Measurements from ENCODE around the gene MCTP2.

MCTP2 gene, protein sequence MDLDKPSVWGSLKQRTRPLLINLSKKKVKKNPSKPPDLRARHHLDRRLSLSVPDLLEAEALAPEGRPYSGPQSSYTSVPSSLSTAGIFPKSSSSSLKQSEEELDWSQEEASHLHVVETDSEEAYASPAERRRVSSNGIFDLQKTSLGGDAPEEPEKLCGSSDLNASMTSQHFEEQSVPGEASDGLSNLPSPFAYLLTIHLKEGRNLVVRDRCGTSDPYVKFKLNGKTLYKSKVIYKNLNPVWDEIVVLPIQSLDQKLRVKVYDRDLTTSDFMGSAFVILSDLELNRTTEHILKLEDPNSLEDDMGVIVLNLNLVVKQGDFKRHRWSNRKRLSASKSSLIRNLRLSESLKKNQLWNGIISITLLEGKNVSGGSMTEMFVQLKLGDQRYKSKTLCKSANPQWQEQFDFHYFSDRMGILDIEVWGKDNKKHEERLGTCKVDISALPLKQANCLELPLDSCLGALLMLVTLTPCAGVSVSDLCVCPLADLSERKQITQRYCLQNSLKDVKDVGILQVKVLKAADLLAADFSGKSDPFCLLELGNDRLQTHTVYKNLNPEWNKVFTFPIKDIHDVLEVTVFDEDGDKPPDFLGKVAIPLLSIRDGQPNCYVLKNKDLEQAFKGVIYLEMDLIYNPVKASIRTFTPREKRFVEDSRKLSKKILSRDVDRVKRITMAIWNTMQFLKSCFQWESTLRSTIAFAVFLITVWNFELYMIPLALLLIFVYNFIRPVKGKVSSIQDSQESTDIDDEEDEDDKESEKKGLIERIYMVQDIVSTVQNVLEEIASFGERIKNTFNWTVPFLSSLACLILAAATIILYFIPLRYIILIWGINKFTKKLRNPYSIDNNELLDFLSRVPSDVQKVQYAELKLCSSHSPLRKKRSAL

DNA sequence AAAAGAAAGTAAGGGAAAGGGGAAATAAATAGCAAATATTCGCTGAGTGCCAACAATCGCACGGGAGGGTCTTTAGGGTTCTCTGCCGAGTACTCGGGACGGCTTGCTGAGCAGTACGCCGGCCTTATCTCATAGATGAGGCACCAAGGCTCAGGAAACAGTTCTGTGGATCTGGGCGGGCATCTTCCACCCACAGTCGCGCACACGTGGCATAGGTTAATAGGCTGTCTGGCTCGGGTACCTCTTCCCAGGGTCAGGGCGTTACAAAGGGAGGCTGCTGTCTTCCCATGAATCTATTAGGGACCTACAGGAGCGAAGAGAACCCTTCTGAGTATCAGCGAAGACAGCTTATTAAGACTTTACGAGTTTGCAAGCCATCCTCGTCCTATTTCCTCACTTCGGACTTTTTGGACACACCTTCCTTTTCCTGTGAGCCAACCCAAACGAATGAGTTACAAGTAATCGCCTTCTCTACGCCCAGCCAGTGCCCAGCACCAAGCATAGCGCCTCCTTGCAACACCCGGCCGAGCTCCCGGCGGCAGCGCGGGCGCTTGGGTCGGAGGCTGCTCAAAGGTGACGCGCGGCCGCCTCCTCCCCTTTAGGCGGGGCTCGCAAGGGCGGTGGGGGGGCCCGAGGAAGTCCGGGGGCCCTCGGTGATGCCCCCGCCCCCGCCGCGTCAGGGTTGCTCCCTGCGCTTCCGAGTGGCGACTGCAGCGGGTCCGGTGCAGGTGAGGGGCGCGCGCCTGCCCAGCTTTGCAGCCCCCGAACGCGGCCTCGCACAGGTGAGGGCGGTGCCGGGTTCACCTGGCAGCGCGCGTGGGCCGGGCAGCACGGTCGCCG is at the start of gene MCTP2:
MCTP2 (plus strand) TSS at position 679 of the 840 bp plus-strand sequence. CDS start 66,705 bp downstream, outside the sequence.
- peak; percentile 64 for DNase-seq

DNA sequence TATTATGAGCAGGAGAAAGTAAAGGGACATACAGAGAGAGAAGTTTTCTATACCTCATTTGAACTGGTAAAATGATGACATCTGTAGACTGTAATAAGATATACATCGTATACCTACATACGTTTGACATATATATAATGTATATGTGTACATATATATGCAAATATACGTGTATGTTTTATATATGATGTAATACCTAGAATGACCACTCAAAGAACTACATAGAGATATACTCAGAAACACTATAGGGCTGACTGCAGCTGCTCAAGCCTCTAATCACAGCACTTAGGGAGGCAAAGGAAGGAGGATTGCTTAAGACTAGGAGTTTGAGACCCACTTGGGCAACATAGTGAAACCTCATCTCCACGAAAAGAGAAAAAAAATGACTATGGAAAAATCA is 48.5 kb upstream of the MCTP2 start:
- no peak for DNase-seq

DNA sequence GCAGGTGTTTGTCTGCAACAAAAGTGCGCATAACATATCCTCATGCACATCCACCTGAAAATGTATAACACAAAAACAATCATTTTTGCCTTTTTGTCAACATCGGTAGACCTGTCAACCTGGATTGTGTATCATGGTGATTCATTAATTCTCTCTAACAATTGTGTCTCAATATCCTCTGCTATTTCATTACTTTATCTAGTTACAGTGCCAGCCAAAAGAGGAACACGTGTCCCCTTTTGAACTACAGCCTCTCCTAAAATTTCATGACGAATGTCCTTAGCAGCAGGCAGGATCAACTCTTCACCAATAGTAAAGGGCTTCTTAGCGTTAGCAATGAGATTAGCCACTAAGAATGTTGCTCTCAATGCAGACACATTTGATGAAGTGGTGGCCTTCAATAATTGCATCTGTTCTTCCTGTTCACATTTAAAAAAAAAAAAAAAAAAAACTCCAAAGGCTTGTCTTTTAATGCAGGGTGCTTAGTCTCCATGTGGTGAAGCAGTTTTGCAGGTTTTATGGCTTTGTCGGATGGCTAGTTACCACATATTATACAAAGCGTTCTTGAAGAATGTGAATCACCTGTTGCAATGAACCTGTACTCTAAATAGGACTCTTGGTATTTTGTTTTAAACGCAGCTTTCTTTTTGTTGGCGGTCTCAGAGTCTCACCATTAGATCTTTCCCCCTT is 45.7 kb upstream of the MCTP2 start:
- no peak for DNase-seq

DNA sequence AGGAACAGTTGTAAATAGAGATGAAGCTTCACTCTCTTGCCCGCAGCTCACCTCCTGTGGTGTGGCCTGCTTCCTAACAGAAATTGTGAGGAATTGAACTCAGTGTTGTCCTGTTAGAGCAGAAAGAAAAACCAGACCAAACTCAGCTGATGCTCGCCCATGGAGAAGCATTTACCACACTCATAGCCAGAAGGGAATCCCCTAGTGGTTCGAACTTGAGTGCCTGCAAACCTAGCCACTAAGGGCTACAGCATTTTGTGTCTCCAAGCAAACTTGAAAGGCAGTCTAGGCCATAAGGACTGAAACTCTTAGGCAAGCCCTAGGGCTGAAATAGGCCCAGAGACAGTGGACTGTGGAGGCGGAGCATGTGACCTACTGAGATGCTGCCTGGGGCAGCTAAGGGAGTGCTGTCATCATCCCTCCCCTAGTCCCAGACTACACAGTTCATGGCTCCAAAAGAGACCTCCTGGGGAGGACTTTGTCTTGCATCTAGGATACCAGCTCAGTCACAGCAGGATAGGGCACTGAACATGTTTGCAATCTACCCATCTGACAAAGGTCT is 44.5 kb upstream of the MCTP2 start:
- DNase-seq = no peak

DNA sequence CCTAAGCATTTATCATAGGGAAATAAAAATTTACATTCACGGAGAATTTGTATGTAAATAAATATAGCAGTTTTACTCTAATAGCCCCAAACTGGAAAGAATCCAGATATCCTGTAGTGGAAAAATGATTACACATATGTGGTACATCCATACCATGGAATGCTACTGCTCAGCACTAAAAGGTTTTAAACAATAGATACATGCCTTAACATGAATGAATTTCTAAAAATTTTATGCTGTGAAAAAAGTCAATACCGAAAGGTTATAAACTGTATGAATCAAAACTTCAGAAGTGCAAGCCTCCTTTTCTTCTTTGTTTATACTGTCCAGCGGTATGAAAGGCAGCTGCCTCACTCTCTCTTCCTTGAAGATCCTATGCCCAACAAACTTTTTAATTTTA is 37.5 kb upstream of the MCTP2 start:
- DNase-seq = no peak

DNA sequence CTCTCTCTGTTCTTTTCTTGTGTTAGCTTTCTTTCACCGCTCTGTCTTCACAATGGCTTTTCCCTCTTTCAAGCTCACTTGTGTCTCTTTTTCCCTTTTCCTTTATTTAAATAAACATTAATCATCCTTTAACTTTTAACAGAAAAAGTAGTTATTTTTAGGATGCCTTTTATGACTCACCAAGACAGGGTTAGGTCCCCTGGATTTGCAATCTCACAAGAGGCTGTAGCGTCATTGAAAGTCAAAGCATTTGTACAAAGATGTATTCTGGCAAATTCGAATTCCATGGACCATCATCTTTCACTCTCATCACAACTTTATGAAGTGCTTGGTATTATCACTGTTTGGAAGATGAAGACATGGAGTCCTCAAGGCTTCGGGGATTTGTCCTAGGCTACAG is 34.8 kb upstream of the MCTP2 start:
- no peak for DNase-seq

DNA sequence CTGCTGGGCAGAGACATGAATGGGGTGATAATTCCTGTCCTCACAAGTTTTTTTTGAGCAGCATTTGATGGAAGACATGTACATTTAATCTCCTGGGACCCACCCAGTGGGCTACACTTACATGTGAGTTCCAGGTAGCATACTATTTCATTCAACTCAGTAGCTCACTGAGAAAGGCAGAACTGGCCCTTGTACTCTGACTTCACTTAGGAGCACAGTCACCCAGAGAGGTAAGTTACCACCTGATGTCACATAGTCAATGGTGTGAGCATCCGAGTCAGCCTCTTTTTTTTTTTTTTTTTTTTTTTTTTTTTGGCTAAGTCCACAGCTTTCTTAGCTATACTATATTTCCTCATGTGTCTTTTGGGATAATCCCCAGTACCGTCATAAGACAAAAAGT is 32.7 kb upstream of the MCTP2 start:
- DNase-seq = no peak

DNA sequence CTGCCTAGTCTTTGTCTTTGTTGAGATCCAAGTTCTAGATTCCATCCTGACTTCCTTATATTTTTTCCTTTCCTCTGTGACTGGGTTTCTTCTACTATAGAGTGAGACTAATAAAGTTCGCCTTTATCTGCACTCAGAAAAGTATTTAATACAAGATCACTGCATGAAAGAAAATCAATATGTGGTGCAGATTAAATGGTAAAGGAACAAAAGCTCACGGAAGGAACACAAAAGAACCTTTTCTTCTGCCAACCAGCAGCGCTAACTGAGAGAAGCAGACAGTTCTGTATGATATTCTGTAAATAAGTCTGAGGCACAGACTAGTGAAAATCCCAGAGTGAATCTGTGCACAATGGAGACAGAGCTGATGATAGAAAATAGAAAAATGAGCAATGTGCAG is 31.6 kb upstream of the MCTP2 start:
- no peak for DNase-seq

DNA sequence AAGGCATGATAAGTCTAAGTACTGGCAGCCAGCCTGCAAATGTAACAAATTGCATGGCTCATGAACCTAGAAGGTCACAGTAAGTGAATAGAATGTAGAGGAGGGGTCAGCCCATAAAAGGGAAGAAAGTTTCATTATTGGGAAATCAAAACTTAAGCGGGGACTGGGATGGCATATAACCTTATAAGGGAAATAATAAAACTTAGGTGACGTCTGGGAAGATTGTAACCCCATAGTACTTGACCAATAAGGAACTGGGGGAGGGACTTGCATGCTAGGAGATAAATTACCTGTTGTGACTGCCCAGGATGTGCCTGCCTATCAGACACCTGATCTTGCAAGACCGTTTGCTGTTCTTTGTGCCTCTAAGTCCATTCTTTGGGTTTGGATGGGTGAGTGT is 28.1 kb upstream of the MCTP2 start:
- no peak for DNase-seq

DNA sequence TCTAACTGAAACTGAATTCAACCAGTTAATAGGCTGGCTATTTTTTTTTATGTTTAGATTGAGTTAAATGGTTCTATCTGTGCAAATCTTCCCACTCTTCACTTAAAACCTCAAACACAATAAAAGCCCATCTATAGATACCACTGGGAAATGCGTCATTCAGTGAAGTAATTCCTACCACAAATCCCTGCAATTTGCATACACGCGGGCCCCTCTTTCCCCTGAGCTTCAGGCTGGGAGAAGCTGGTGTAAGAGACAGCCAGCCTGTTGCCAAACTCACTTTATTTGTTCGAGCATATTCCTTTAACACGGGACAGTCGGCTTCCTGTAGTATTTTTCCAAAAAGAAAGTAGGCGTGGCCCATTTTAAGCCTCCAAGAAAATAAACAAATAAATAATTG is 26.0 kb upstream of the MCTP2 start:
- no peak for DNase-seq

DNA sequence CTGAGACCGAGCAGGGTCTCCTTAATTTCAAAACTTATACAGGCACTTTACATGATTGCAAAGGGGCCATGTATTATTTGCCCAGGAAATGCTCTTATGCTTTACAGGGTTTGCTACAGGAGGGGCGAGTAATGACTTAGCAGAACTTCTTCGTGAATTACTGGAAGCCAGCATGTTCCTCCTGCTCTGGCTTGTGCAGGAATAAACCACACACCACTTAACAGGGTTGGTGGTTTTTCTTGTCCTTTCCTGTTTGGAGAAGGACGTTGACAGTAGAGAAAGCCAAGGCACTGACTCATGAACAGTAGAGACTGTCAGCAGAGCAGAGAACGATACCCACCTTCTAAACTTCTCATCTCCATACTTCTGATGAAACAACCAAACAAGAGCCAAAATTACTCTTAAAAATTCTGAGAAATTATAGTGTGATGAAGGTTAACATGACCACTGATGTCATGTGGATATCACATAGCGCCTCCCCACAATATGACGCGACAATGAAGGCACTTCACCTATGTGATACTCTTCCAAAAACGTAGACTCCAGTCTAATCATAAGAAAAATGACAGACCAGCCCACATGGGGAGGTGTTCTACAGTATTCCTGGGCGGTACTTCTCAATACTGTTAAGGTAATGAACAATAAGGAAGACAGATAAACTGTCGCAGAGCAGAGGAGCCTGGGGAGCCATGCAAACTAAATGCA is 24.7 kb upstream of the MCTP2 start:
- DNase-seq = no peak

DNA sequence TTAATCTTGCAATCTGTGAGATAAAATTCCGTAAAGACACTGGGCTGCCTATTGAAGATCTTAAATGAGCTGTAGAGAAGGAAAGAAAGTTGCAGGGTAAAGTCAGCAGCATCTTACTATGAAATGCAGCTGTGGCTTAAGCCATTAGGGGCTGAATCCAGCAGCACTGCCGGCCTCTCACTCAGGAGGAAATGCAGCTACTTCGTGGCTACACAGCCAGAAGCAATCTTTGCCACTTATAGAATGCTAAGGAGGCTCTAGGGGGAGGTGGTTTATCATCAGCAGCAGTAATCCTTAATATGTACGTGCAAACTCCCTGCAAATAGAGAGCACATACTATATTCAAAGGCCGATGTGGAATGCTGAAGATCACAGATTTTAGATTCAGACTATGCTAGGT is 19.1 kb upstream of the MCTP2 start:
- DNase-seq = no peak

DNA sequence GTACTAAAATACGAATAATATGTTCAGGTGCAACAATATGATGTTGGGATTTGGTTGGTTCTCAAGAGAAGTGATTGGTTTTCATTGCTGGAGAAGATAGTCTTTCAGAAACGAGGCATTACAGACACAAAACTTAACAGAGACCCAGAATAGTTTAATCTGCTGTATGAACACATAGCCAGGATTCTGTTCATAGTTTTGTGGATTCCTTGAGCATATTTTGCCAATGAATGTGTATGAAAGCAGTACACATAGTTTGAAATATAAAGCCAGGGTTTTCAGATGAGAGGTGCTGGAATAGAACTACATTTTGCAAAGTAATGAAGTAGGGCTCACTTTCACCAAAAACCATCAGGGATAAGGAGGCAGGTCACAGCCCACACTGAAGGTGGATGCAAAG is 5.7 kb upstream of the MCTP2 start:
- DNase-seq = no peak

DNA sequence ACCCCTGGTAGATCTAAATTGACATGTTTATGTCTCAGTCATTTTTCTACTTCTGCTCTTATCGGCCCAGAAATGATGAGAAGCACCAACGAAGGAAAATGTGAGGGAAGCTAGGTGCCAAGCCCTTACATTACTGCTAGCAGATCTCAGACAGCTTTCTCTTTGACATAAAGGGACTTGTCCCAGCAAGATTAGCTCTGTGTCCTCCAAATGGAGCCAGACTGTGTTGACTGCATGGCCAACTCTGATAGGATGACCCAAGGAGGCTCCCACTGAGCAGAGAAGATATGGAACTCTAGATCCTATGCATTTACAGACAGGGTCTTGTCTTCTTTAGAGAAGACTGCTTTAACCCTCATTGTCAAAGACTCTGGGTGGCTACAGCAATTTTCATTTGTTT is 2.8 kb upstream of the MCTP2 start:
- DNase-seq = no peak

DNA sequence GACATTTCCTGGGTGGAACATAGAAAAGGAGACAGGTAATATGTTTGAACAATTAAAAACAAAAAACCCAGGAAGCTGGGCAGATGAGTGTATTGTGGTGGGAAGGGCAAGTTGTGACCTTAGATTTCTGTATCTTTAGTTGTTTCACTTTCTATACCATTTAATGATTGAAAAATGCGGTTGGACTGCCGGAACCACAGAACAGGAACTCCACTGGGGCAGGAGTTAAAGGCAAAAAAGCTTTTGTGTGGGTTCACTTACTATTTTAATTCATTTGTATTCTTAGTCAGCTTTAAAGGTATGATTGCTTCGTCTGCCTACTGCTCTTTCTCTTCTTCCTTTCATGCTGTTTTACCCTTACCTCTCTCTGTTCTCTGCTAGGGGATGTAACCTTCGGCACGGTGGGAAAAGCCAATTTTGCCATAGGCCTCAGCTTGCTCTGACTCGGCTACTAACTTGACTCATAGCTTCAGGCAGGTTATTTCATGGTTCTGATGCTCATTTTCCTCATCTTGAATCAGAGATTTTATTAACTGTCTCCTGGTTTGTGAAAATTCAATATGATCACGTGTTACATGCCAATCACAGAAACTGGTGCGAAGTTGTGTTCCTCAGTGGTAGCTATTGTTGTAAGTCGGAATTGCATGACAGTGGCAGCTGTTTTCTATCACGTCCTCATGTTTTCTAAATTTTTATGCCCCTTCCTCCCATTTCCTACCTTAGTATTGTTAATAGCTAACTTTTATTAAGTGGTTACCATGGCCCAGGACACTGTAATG is 1.6 kb upstream of the MCTP2 start:
- peak; percentile 17 for DNase-seq

DNA sequence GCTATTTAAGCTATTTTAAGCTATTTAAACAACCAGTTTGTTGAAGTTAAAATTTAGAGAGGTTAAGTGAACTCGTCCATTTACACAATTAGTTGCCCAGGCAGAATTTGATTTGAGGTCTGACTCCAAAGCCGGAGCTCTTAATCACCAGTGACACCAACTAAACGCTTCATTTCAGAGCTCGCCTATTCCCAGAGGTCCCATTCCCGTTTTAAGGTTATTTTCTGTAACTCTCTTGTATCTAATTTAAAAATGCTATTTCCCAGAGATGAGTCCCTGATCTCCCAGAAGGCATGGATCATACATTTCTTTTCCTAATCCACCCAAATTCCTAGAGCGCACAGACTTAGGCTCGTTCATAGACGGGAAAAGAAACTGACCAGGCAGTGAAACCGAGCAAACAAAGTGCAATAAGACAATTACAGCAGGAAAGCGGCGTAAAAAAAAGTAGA is 904 bp upstream of the MCTP2 start:
- no peak for DNase-seq

DNA sequence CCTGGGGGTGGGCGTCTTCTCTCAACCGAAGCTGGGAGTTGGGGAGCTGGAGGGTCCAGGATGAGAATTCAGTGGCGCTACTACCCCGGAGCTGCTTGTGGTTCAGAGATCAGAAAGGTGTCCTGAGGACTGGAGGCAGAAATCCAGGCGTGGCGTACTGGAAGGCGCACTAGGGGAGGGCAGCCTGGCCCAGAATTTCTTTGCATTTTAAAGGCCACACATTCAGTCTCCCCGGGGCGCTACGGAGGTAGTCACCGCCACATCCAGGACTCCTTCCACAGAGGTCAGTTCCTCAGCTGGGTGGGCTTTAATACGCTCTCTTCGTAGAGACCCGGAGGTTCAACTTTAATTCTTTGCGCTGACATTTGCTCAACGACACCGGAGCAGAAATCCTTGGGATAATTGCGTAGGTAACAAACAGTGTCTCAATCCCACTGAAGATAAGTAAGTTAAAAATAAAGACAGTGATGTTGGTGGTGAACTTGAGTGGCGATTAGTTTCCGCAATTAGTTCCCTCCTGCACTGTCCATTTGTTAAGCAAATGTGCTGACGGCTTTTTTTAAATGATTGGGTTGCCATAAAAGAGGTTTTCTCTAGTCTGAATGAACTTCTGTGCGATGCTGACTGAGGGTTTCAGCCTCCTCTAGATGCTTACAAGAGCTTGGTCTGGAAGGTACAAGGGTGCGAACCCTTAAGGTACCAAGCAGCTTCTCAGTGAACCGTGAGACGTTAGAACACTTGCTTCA is 535 bp downstream of the MCTP2 start:
- no peak for DNase-seq

DNA sequence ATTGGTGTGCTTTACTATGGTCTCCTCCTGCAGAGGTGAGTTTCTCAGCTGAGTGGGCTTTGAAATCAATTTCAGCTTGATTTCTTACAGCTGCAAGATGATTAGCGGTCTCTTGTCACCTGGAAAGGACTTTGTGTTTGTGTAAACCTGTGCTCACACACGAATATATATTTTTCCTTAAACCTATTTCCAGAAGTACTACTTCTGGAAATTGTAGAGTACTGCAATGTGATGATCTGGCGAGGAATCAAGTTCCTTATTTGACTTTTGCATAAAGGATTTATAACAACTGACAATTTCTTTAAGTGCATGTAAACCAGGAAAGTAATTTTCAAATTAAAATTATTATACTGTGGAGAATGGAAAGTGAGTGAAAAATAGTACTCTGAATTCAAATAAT is 2.1 kb downstream of the MCTP2 start:
- DNase-seq = no peak

DNA sequence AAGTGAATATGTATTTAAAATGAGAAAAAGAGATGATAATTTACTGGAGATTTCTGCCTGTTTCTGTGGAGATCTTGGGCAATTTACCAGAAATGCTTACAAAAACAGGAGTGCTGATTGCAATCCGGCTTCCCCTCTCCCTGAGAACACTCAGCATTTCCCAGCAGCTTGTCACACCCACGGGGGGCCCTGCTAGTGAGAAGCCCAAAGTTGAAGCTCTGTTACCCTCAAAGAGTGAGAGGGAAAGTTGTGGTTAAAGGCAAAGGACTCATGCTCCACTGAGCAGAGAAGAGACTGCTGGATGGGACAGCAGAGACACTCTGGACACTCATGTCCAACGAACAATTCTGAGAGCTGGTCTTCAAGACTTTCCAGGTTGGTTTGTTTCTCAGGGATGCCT is 2.9 kb downstream of the MCTP2 start:
- no peak for DNase-seq

DNA sequence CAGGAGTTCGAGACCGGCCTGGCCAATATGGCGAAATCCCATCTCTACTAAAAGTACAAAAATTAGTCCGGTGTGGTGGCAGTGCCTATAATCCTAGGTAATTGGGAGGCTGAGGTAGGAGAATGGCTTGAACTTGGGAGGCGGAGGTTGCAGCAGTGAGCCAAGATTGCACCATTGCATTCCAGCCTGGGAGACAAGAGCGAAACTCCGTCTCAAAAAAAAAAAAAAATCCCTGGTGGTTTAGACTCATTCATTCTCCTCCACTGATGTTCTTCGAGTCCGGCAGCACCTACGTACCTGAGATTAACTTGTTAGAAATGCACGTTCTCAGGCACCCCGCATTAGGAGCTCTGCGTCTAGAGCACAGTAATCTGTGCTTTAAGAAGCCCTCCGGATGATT is 3.7 kb downstream of the MCTP2 start:
- no peak for DNase-seq

All from activated T-cell treated with anti-CD3 and anti-CD28 coated beads for 4 hours (primary cell).